ENCODE results near the gene SPTBN5. TPM values are rescaled to one million over a fixed set of nuclear protein-coding genes. Genes with fewer than 3 reads are reported as not detected.

Gene SPTBN5
- total RNA-seq, 2 experiments from 2014 or later: 0.16 to 0.21 TPM

DNA sequence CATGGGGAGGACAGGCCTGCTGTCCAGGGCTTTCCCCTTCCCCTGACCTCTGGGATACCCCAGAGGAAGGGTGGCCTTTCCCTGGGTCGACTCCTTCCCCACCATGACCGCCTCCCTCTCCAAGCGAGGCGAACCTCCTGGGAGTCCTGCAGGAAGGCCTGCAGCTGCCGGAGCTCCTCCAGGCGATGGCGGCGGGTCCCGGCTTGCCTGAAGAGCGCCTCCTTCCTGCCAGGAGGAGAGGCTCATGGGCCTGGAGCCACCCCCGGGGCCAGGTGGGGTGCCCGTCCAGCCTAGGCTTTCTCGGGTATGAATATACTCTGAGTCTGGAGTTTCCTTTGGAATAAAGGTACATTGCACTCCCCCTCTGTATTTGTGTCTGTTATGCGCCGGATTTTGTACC lies 35.1 kb downstream of the SPTBN5 start:
- no peak overlapping the region for H3K27ac Mint-ChIP-seq
- no peaks in the 10 kb centered on the region for H3K36me3 Mint-ChIP-seq (ENCODE audit: low read depth)
- H3K4me3 Mint-ChIP-seq: no peak overlapping the region
- peaks cover 15% of the 10 kb centered on the region for H3K4me1 Mint-ChIP-seq (ENCODE audit: low read depth)
- no peak for DNase-seq
- no peak for ATAC-seq
- ChIA-PET POLR2A (no interaction called here), CTCF (interaction anchor here (1.9 to 2.2 kb wide), 2 partner anchors 46 to 85 kb away, joined by 5 to 6 read pairs; partner anchors contain the start of gene MAPKBP1)
- H3K9me3 Mint-ChIP-seq (ENCODE audit: insufficient read depth): no peaks in the 10 kb centered on the region
- H3K27me3 Mint-ChIP-seq (ENCODE audit: low read depth): no peaks in the 10 kb centered on the region

DNA sequence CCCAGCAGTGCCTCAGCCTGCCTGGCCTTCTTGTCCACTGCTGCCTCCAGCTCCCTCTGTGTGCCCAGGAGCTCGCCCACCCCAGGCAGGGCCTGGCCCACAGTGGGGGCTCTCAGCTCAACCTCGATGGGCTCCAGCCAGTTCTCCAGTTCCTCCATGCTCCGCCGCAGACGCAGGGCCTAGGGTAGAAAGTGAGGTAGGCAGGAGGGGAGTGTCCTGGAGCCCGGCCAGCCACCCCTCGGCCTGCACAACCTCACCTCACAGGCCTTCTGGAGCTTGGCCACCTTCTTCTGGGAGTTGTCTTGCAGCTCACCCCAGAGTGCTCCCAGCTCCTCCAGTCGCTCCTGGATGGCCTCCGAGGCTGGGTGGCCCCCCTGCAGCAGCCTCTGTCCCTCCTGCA lies 36.5 kb downstream of the SPTBN5 start:
- H3K9me3 Mint-ChIP-seq (ENCODE audit: insufficient read depth): no peaks in the 10 kb centered on the region
- ChIA-PET POLR2A (interaction anchor here (0.9 kb wide), 1 partner anchor 13 kb away, joined by 3 read pairs; no protein-coding TSS in a partner anchor), CTCF (interaction anchor here (1.9 to 2.2 kb wide), 2 partner anchors 47 to 83 kb away, joined by 5 to 6 read pairs; partner anchors contain the start of gene MAPKBP1)
- ATAC-seq (no peak), DNase-seq (no peak)
- H3K27ac Mint-ChIP-seq: no peak overlapping the region
- peaks cover 12% of the 10 kb centered on the region for H3K4me1 Mint-ChIP-seq (ENCODE audit: low read depth)
- H3K4me3 Mint-ChIP-seq: no peak overlapping the region
- H3K36me3 Mint-ChIP-seq (ENCODE audit: low read depth): no peaks in the 10 kb centered on the region
- no peaks in the 10 kb centered on the region for H3K27me3 Mint-ChIP-seq (ENCODE audit: low read depth)

DNA sequence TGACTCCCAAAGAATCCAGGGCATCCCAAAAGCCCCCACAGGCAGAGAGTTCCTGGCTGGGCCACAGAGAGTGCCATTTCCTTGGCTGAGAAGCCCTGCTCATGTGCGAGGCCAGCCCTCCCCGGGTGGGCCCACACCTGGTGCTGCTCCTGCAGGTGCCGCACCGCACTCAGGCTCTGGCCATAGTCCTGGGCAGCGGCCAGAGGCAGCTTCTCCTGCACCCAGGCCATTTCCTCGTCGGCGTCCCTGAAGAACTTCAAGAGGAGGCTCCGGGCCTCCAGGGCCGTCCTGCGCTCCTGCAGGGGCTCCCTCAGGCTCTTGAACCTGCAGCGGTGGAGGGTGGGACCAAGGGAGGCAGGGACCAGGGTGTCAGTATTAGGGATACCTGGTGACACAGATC lies 37.1 kb downstream of the SPTBN5 start:
- H3K27ac Mint-ChIP-seq: no peak overlapping the region
- H3K4me1 Mint-ChIP-seq (ENCODE audit: low read depth): peaks cover 12% of the 10 kb centered on the region
- H3K27me3 Mint-ChIP-seq (ENCODE audit: low read depth): no peaks in the 10 kb centered on the region
- no peaks in the 10 kb centered on the region for H3K9me3 Mint-ChIP-seq (ENCODE audit: insufficient read depth)
- H3K36me3 Mint-ChIP-seq (ENCODE audit: low read depth): no peaks in the 10 kb centered on the region
- H3K4me3 Mint-ChIP-seq: no peak overlapping the region
- no peak for ATAC-seq
- POLR2A ChIA-PET: interaction anchor here (0.9 kb wide), 1 partner anchor 14 kb away, joined by 3 read pairs; no protein-coding TSS in a partner anchor
- CTCF ChIA-PET: interaction anchor here (2.2 kb wide), 1 partner anchor 48 kb away, joined by 6 read pairs; no protein-coding TSS in a partner anchor
- DNase-seq: no peak

DNA sequence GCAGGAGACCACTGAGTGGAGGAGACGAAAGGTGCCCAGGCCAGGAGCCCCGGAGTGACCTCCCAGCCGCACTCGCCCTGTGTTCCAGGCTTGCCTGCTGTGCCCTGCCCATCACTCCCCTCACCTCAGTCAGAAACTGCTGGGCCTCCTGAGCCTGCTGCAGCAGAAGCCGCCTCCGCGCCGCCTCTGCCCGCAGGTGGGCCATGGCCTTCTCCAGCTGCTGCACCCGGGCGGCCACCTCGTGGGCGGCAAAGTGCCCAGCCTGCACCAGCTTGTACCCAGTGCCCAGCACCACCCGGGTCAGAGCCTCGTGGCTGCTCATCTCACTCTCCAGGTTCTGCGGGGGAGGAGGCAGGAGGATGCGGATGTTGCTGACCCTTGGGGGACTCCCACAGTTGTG lies 37.6 kb downstream of the SPTBN5 start:
- Mint-ChIP-seq H3K36me3 (ENCODE audit: low read depth) (no peaks in the 10 kb centered on the region), H3K4me1 (ENCODE audit: low read depth) (peaks cover 12% of the 10 kb centered on the region), H3K27ac (no peak overlapping the region), H3K27me3 (ENCODE audit: low read depth) (no peaks in the 10 kb centered on the region), H3K4me3 (no peak overlapping the region), H3K9me3 (ENCODE audit: insufficient read depth) (no peaks in the 10 kb centered on the region)
- ATAC-seq: no peak
- no peak for DNase-seq
- ChIA-PET POLR2A (no interaction called here), CTCF (interaction anchor here (2.2 kb wide), 1 partner anchor 48 kb away, joined by 6 read pairs; no protein-coding TSS in a partner anchor)

DNA sequence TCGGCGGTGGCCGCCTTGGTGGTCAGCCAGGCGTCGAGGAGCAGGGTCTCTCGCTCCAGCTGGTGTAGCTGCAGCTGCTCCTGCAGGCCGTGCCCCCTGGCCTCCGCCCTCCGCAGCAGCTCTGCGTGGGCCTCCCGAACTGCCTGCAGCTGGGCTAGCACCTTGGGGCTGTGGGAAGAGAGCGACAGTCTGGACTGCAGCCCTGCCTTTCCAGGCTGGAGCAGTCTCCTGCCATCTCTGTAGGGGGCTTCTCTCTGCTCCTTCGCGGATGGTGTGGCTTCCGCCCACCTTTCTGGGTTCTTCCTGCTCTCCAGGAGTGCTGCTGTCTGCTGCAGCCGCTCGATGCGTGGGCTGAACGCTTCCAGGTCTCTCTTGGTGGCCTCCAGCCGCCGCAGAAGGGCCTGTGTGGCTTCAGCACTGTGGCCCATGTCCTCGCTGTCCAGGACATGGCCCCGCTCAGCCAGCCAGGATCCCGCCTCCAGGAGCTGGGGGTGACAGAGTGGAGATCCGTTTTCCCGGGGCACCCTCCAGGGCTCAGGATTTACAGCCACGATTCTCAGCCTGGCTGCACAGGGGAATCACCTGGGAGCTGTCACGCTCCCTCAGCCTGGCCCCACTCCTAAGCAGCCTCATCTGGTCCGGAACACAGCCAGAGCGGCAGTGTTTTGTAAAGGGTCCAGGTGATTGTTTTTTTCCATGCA lies 38.4 kb downstream of the SPTBN5 start:
- Mint-ChIP-seq H3K4me1 (ENCODE audit: low read depth) (peaks cover 6% of the 10 kb centered on the region), H3K27me3 (ENCODE audit: low read depth) (no peaks in the 10 kb centered on the region), H3K36me3 (ENCODE audit: low read depth) (no peaks in the 10 kb centered on the region), H3K4me3 (no peak overlapping the region), H3K9me3 (ENCODE audit: insufficient read depth) (no peaks in the 10 kb centered on the region), H3K27ac (no peak overlapping the region)
- POLR2A ChIA-PET: interaction anchor here (0.7 kb wide), 1 partner anchor 197 kb away, joined by 3 read pairs; no protein-coding TSS in a partner anchor
- DNase-seq (no peak), ATAC-seq (no peak)
- CTCF ChIA-PET: no interaction called here

DNA sequence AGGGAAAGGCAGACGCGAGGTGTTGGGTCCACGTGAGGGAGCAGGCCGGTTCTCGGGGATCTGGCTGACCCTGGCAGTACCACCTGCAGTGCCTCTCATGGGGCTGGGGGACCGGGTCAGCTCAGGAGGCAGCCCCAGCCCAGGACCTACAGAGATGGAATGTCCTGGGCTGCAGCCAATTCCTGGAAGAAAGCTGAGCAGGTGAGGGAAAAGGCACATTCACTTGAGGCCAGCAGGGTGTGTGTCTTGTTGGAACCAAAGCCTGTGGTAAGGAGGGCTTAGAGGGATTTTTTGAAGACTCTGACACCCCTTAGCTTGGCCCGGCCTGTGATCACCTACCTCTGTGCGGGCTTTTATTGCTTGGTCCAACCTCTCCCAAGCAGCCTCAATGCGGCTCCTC lies 39.4 kb downstream of the SPTBN5 start:
- Mint-ChIP-seq H3K27ac (no peak overlapping the region), H3K27me3 (ENCODE audit: low read depth) (no peaks in the 10 kb centered on the region), H3K4me3 (no peak overlapping the region), H3K36me3 (ENCODE audit: low read depth) (no peaks in the 10 kb centered on the region), H3K4me1 (ENCODE audit: low read depth) (no peaks in the 10 kb centered on the region), H3K9me3 (ENCODE audit: insufficient read depth) (no peaks in the 10 kb centered on the region)
- ATAC-seq (no peak), DNase-seq (no peak)
- CTCF ChIA-PET: no interaction called here
- POLR2A ChIA-PET: no interaction called here

DNA sequence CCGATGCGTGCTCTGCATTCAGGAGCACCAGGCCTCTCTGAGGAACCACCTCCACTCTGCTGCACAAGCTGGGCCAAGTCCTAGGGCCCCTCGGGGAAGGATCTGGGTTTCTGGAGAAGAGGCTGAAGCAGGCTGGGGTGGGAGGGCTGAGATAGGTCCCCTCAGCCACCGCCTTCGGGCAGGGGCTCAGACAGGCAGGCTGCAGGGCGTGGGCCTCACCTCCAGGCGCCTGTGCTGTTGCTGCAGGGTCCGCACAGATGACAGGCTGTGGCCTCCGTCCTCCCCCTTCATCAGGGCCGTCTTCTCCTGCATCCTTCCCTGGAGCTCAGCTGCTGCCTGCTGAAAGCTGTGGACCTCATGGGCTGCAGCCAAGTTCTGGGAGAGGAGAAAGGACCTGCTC lies 40.0 kb downstream of the SPTBN5 start:
- ChIA-PET CTCF (interaction anchor here (1.7 kb wide), 1 partner anchor 51 kb away, joined by 8 read pairs; no protein-coding TSS in a partner anchor), POLR2A (interaction anchor here (1.3 kb wide), 1 partner anchor 26 kb away, joined by 3 read pairs; the partner anchor contains the start of gene JMJD7)
- ATAC-seq (no peak), DNase-seq (no peak)
- Mint-ChIP-seq H3K27ac (no peak overlapping the region), H3K27me3 (ENCODE audit: low read depth) (no peaks in the 10 kb centered on the region), H3K4me1 (ENCODE audit: low read depth) (no peaks in the 10 kb centered on the region), H3K9me3 (ENCODE audit: insufficient read depth) (no peaks in the 10 kb centered on the region), H3K36me3 (ENCODE audit: low read depth) (no peaks in the 10 kb centered on the region), H3K4me3 (no peak overlapping the region)

DNA sequence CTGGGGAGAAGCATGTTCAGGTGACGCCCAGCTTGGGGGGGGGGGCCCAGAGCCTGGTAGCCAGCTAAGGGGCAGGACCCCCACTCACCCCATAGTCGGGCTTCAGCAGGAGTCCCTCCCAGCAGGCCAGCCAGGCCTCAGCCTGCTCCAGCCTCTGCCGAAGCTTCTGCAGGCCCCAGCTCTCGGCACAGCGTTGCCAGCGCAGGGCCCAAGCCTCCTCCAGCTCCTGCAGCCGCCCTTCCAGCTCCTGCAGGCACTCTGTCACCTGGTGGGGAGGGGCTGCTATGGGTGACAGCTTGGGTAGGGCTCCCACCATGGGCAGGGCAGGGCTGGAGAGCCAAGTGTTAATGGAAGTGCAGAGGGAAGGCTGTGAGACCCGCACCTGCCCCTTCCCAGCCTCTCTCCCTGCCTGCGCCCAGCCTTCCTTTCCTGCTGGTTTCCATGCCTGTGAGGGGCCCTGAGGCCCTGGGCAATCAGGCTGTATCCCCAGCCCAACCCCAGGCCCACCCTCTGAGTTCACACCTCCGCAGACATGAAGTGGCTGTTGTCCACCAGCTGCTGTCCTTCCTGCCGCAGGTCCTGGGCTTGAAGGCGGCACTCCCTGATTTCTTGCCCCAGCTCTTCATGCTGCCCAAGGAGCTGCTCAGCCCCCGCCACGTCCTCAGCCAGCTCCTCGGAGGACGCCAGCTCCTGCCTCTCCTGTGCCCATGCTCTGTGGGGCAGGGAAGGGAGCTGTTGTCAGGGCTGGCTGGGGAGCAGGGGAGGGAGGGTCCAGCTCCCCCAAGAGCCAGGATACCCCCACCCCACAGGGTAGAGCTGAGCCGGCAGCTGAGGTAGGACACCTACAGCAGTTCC lies 40.9 kb downstream of the SPTBN5 start:
- no peak overlapping the region for H3K4me3 Mint-ChIP-seq
- no peaks in the 10 kb centered on the region for H3K27me3 Mint-ChIP-seq (ENCODE audit: low read depth)
- no peaks in the 10 kb centered on the region for H3K4me1 Mint-ChIP-seq (ENCODE audit: low read depth)
- no peaks in the 10 kb centered on the region for H3K9me3 Mint-ChIP-seq (ENCODE audit: insufficient read depth)
- no peak for ATAC-seq
- no peak overlapping the region for H3K27ac Mint-ChIP-seq
- peaks cover 5% of the 10 kb centered on the region for H3K36me3 Mint-ChIP-seq (ENCODE audit: low read depth)
- CTCF ChIA-PET: interaction anchor here (1.7 to 3.3 kb wide), 2 partner anchors 52 to 80 kb away, joined by 8 to 11 read pairs; partner anchors contain the start of gene MAPKBP1
- no peak for DNase-seq
- POLR2A ChIA-PET: interaction anchor here (1.3 kb wide), 1 partner anchor 25 kb away, joined by 3 read pairs; the partner anchor contains the start of gene JMJD7

DNA sequence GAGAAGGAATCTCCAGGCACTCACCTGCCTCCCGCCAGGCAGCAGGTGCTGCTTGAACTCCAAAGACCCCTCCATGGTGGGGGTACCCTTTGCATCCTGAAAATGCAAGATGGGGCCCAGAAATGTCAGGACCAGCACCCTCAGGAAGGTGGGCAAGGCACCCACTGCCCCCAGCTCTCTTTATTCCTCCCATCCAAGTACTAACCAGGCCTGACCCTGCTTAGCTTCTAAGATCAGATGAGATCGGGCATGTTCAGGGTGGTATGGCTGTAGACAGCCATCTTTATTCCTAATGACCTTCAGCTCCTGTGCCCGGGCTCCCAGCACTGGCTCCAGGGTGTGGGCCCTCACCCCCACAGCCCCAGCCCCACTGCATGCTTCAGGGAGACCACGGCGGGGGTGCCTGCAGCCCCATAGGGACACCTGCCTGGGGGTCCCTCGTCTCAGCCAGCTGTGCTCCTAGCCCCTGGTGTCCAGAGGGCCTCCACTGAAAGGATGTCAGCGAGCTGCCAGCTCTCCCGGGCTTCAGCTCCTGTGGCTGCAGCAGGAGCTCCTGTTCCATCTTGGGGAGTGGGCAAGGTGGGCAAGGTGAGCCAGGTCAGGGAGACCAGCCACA lies 42.0 kb downstream of the SPTBN5 start:
- POLR2A ChIA-PET: interaction anchor here (1.0 kb wide), 1 partner anchor 11 kb away, joined by 3 read pairs; no protein-coding TSS in a partner anchor
- H3K4me3 Mint-ChIP-seq: no peak overlapping the region
- H3K27ac Mint-ChIP-seq: no peak overlapping the region
- ATAC-seq (no peak), DNase-seq (no peak)
- H3K27me3 Mint-ChIP-seq (ENCODE audit: low read depth): no peaks in the 10 kb centered on the region
- H3K9me3 Mint-ChIP-seq (ENCODE audit: insufficient read depth): no peaks in the 10 kb centered on the region
- no peaks in the 10 kb centered on the region for H3K4me1 Mint-ChIP-seq (ENCODE audit: low read depth)
- CTCF ChIA-PET: interaction anchor here (0.9 to 3.3 kb wide), 3 partner anchors 40 to 85 kb away, joined by 3 to 11 read pairs (median 6); partner anchors contain the start of gene MAPKBP1
- H3K36me3 Mint-ChIP-seq (ENCODE audit: low read depth): peaks cover 7% of the 10 kb centered on the region

DNA sequence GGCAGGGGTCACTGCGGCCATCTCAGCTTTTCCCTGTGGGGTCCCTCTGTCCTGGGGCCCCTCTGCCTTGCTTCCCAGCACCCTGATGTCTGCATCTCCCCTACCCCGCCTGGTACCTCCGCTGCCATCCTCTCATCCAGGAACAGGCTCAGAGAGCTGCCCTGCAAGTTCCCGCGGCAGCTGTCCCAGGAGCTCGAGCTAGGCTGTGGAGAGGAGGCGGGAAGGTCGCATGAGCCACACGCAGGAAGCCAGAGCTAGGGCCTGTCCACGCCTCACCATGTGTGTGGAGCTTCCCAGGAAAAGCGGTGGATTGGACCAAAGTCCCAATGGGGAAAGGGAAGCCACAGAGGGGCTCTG lies 42.7 kb downstream of the SPTBN5 start:
- POLR2A ChIA-PET: interaction anchor here (1.0 kb wide), 1 partner anchor 12 kb away, joined by 3 read pairs; no protein-coding TSS in a partner anchor
- no peak overlapping the region for H3K4me3 Mint-ChIP-seq
- no peaks in the 10 kb centered on the region for H3K9me3 Mint-ChIP-seq (ENCODE audit: insufficient read depth)
- DNase-seq (no peak), ATAC-seq (no peak)
- H3K36me3 Mint-ChIP-seq (ENCODE audit: low read depth): peaks cover 10% of the 10 kb centered on the region
- no peaks in the 10 kb centered on the region for H3K27me3 Mint-ChIP-seq (ENCODE audit: low read depth)
- H3K27ac Mint-ChIP-seq: no peak overlapping the region
- CTCF ChIA-PET: interaction anchor here (0.6 to 3.3 kb wide), 4 partner anchors 39 to 284 kb away, joined by 3 to 11 read pairs (median 4); partner anchors contain the start of gene MAPKBP1
- H3K4me1 Mint-ChIP-seq (ENCODE audit: low read depth): no peaks in the 10 kb centered on the region

DNA sequence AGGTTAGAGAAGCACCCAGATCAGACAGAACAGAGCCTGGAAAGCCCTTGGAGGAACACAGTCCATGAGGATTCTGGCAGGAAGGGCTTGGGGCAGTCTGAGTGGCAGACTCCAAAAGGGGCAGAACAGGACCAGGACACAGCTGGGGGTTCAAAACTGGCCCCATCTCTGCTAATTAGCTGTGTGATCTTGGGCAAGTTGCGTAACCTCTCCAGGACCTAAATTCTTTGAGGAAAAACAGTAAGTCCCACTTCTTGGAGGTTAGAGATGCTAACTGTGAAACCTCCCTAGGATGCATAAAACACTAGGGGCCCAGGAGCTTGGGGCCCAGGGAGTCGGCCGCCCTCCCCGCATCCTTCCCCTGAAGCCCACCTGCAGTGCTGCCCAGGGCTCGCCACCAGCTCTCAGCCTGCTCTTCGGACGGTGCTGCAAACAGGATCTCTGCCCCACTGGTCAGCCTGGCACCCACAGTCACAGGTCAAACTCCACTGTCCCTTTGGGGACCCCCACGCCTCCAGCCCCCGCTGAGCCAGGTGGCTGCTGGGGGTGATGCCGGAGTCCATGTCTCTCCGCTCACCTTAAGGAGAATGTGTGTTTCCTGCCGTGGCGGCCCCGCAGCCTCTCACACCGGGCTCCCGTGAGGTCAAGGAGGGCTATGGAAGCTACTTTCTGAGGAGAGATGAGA lies 43.2 kb downstream of the SPTBN5 start:
- Mint-ChIP-seq H3K4me1 (ENCODE audit: low read depth) (no peaks in the 10 kb centered on the region), H3K27ac (no peak overlapping the region), H3K27me3 (ENCODE audit: low read depth) (no peaks in the 10 kb centered on the region), H3K9me3 (ENCODE audit: insufficient read depth) (no peaks in the 10 kb centered on the region), H3K36me3 (ENCODE audit: low read depth) (peaks cover 11% of the 10 kb centered on the region), H3K4me3 (no peak overlapping the region)
- POLR2A ChIA-PET: interaction anchor here (1.0 kb wide), 1 partner anchor 13 kb away, joined by 3 read pairs; no protein-coding TSS in a partner anchor
- DNase-seq: no peak
- ATAC-seq: no peak
- CTCF ChIA-PET: interaction anchor here (0.6 to 3.3 kb wide), 3 partner anchors 39 to 284 kb away, joined by 3 to 11 read pairs (median 6); partner anchors contain the start of gene MAPKBP1

Data from activated CD8-positive, alpha-beta T cell treated with anti-CD3 and anti-CD28 coated beads, Interleukin-2, amount 10 ng/mL, durations not matched to agents 7 days and 5 days (primary cell).